ENCODE results near the gene KCNQ1.

- TF ChIP-seq ZNF384 (IDR thresholded peaks at IDR 0.05; ENCODE audit: low read depth, low read length), result no peak
- TF ChIP-seq CAMTA2 (CRISPR knock-in tag; conservative IDR thresholded peaks at IDR 0.05), result no peak
- TF ChIP-seq SMC3 (conservative IDR thresholded peaks at IDR 0.05; ENCODE audit: insufficient read depth, low read depth, low read length), result no peak
- no peak for TF ChIP-seq PHF8 (IDR thresholded peaks at IDR 0.05; ENCODE audit: borderline replicate concordance, low read length)
- TF ChIP-seq NFE2L1 (tag; IDR thresholded peaks at IDR 0.05; ENCODE audit: borderline replicate concordance, low read depth), result no peak
These were observed 75.9 kb downstream of the KCNQ1 start for GRCh38 chr11:2520736-2521035.
